ENCODE results near the gene SETBP1. TPM values are rescaled to one million over a fixed set of nuclear protein-coding genes. Genes with fewer than 3 reads are reported as not detected.

SETBP1 gene
- total and polyA plus RNA-seq, 2 donors from 2014 or later = 2.7 to 71.7 TPM

DNA sequence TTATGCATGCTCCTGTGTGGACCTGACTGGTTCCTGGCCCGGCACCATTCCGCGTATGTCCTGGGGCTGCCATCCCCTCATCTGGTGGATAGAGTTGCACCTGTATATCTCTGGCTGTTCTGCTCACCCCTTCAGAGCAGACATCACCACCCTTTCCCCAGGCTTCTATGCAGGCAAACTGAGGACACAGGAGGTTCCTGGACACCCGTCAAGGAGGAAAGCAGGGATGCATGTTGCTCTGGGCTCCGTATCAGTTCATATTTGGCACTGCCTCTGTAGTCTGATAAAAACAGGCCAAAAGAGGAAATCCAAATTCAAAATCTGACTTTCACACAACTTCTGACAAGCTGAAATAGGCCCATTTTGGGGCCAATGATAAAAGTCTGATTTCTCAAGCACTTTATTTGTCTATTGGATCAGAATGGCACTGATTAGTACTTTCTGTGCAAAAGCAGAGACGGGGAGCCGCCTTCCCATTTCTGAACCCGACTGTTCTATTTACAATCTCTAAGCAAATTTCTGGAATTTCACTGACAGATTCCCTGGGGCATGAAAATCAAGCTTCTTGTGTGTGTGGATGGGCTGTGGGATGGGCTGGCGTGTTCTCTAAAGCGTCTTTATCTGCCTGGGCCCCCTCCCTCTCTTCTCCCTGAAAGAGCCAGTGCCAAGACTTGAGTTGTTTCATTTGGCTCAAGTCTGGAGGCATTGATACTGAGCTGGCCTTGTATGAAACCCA is 96.9 kb downstream of the SETBP1 start:
- peaks cover 0 to 38% (median 9%) of the 10 kb centered on the region in 3 donors for H3K4me1 ChIP-seq (ENCODE audit: control insufficient read depth in 2 of 3, insufficient read depth in 2 of 3, low read depth in 1 of 3, low read length in 3 of 3)
- intact Hi-C loops (cut with DNase I) = no loop called here
- DNase-seq (no peak), FAIRE-seq (no peak)
- no peaks in the 10 kb centered on the region for H3K36me3 ChIP-seq (ENCODE audit: control insufficient read depth in 2 of 3, insufficient read depth in 3 of 3, low read length in 3 of 3)
- no peak overlapping the region for H3K4me3 ChIP-seq (ENCODE audit: low read length in 3 of 3)
- TF ChIP-seq, protein P1, sequence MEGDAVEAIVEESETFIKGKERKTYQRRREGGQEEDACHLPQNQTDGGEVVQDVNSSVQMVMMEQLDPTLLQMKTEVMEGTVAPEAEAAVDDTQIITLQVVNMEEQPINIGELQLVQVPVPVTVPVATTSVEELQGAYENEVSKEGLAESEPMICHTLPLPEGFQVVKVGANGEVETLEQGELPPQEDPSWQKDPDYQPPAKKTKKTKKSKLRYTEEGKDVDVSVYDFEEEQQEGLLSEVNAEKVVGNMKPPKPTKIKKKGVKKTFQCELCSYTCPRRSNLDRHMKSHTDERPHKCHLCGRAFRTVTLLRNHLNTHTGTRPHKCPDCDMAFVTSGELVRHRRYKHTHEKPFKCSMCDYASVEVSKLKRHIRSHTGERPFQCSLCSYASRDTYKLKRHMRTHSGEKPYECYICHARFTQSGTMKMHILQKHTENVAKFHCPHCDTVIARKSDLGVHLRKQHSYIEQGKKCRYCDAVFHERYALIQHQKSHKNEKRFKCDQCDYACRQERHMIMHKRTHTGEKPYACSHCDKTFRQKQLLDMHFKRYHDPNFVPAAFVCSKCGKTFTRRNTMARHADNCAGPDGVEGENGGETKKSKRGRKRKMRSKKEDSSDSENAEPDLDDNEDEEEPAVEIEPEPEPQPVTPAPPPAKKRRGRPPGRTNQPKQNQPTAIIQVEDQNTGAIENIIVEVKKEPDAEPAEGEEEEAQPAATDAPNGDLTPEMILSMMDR (IDR thresholded peaks at IDR 0.05; ENCODE audit: borderline replicate concordance, extremely low read depth, insufficient read depth) = no peak
- no peaks in the 10 kb centered on the region for H3K27me3 ChIP-seq (ENCODE audit: control insufficient read depth, insufficient read depth, low read length)
- no peak overlapping the region for H3K27ac ChIP-seq (ENCODE audit: low read depth in 2 of 2, low read length in 2 of 2)
- no peaks in the 10 kb centered on the region for H3K9me3 ChIP-seq (ENCODE audit: control insufficient read depth in 2 of 3, insufficient read depth in 1 of 3, low read length in 3 of 3)
- H3K9ac ChIP-seq (ENCODE audit: low read length in 3 of 3) = no peak overlapping the region

DNA sequence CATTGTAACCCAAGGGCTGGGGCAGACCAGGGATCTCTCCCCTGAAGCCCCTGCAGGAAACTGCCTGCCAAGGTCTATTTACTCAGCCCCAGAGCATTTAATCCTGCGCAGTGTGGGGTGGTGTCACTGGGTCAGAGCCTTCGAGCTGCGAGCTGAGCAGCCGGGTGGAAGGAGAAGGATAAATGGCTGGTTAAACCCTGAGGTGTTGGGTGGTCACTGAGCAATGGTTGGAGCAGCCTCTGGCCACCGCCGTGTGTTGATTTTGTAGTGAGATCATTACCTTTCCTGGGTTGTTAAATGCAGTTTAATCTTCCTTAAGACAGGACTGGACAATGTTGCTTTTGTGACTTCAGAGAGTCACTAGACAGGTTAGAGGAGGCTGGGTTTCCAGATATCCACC is 98.1 kb downstream of the SETBP1 start:
- Histone ChIP-seq H3K9me3 (ENCODE audit: control insufficient read depth in 2 of 3, insufficient read depth in 1 of 3, low read length in 3 of 3) (no peaks in the 10 kb centered on the region), H3K27ac (ENCODE audit: low read depth in 2 of 2, low read length in 2 of 2) (no peak overlapping the region), H3K36me3 (ENCODE audit: control insufficient read depth in 2 of 3, insufficient read depth in 3 of 3, low read length in 3 of 3) (no peaks in the 10 kb centered on the region), H3K27me3 (ENCODE audit: control insufficient read depth, insufficient read depth, low read length) (no peaks in the 10 kb centered on the region), H3K4me1 (ENCODE audit: control insufficient read depth in 2 of 3, insufficient read depth in 2 of 3, low read depth in 1 of 3, low read length in 3 of 3) (peaks cover 0 to 37% (median 9%) of the 10 kb centered on the region in 3 donors), H3K9ac (ENCODE audit: low read length in 3 of 3) (no peak overlapping the region), H3K4me3 (ENCODE audit: low read length in 3 of 3) (no peak overlapping the region)
- DNase-seq (peak in 3 of 5 donors; percentile 48 to 61 (median 60)), FAIRE-seq (no peak)
- intact Hi-C loops (cut with DNase I) = no loop called here
- TF ChIP-seq, protein P1 (IDR thresholded peaks at IDR 0.05; ENCODE audit: borderline replicate concordance, extremely low read depth, insufficient read depth) = no peak

DNA sequence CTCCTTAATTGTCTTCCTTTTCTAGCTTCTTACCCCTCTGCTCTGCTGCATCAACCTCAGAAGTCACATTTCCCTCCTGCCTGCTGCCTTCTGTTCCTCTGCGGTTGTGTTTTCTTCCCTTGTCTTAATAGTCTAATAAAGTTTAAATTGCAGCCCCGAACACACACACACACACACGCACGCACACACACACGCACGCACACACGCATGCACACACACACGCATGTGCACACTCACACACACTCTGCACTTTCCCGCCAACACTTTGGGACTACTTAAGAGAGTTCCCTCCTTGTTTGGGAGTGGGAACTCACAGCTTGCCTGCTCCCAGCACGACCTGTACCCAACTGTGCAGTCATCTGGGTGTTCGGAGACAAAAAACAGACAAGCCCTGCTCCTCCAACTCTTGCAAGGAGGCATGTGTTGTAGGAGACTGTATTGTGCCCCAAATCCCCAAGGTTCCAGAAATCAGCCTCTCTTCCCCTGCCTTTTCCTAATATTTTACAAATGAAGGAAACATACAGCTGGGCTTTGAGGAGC is 99.1 kb downstream of the SETBP1 start:
- DNase-seq (no peak), FAIRE-seq (no peak)
- H3K9me3 ChIP-seq (ENCODE audit: control insufficient read depth in 2 of 3, insufficient read depth in 1 of 3, low read length in 3 of 3) = no peaks in the 10 kb centered on the region
- H3K27ac ChIP-seq (ENCODE audit: low read depth in 2 of 2, low read length in 2 of 2) = no peak overlapping the region
- H3K4me1 ChIP-seq (ENCODE audit: control insufficient read depth in 2 of 3, insufficient read depth in 2 of 3, low read depth in 1 of 3, low read length in 3 of 3) = peaks cover 0 to 35% (median 9%) of the 10 kb centered on the region in 3 donors
- TF ChIP-seq, protein P1 (IDR thresholded peaks at IDR 0.05; ENCODE audit: borderline replicate concordance, extremely low read depth, insufficient read depth) = no peak
- intact Hi-C loops (cut with DNase I) = no loop called here
- no peaks in the 10 kb centered on the region for H3K27me3 ChIP-seq (ENCODE audit: control insufficient read depth, insufficient read depth, low read length)
- no peaks in the 10 kb centered on the region for H3K36me3 ChIP-seq (ENCODE audit: control insufficient read depth in 2 of 3, insufficient read depth in 3 of 3, low read length in 3 of 3)
- no peak overlapping the region for H3K9ac ChIP-seq (ENCODE audit: low read length in 3 of 3)
- H3K4me3 ChIP-seq (ENCODE audit: low read length in 3 of 3) = no peak overlapping the region

All from kidney (tissue), 14 donors.